NK-92 (cell line): ENCODE data around the gene NKX3-2.

ENCODE experiments used
- DNase-seq: peaks from one replicate; lab custom pipeline; 2025; ENCODE audit not compliant: unreplicated experiment; lab: John Stamatoyannopoulos, UW

The NKX3-2 gene

DNA sequence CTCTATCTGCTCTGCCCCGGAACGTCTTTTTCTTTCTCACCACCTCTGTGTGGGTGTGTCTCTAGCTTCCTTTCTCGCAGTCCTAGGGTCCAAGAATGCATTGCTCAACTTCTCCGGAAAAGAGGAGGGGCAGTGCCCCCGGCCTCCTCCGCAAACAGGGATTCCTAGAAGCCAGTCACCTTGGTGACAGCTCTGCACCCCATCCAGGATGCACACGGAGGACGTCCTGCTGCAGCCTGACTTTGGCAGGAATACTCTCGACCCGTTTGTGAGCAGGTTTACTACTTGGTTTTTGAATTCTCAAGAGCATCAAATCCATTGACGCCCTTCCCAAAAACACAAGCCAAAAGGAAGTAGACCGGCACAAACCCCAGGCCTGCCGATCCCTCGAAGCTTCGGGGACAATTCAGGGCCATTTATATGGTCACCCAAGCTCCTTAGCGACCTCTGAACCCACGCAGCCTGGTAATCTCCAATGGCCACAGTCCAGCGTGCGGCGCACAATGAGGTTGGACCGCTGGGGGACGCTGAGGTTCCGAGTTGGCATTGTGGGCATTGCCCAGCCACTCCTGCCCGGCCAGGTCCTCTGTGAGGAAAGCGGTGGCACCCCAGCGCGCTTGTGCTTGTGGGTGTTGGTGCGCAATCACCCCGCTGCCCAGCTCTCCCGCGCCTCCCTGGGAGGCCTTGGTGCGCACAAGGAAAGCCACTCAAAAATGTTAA, 9.8 kb downstream of the NKX3-2 start:
- no peak for DNase-seq

DNA sequence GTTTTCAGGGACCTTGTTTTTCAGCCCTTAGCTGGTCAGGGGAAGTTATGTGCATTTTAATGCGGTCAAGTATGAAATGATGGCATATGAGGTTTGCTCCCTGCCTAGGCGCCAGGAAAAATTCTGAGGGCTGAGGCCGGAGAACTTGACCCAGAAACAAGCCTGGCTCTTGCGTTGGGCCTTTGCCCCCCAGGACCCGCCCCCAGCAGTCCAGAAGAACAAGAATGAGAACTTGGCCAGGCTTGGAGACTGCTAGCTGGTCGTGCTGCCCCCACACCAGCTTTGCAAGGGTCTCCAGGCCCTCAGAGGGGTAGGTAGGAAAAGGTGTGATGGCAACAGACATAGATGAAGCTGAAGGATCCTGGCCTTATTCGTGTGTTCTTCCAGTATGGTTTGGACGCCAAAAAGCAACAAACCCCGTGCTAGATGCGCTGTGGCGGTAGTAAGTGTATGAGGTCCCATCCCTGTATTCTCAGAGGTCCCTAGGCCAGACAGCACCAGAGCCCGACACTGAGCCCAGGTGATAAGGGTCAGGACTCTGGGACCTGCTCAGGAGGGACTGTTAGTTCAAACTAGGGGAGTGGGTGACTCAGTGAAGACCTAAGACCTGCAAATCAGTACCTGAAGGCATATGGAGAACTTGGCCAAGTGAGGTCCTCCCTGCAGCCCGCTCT, 10.5 kb downstream of the NKX3-2 start:
- DNase-seq: no peak

DNA sequence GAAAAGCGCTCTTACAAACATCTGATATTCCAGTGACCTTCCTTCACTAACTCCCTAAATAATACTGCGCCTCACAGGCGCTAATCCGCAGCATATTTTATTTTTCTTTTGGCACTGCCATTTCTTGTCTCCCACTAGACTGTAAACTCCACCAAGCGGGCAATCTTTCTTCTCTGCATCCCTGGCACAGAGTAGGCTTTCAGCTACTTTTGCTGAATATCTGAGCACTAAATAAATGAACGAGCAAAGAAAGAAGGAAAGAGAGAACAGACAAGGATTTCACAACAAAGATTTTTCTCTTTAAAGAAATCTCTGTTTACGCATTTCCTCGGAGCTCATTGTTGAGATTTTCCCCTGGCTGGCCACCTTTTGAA, 12.7 kb downstream of the NKX3-2 start:
- no peak for DNase-seq

DNA sequence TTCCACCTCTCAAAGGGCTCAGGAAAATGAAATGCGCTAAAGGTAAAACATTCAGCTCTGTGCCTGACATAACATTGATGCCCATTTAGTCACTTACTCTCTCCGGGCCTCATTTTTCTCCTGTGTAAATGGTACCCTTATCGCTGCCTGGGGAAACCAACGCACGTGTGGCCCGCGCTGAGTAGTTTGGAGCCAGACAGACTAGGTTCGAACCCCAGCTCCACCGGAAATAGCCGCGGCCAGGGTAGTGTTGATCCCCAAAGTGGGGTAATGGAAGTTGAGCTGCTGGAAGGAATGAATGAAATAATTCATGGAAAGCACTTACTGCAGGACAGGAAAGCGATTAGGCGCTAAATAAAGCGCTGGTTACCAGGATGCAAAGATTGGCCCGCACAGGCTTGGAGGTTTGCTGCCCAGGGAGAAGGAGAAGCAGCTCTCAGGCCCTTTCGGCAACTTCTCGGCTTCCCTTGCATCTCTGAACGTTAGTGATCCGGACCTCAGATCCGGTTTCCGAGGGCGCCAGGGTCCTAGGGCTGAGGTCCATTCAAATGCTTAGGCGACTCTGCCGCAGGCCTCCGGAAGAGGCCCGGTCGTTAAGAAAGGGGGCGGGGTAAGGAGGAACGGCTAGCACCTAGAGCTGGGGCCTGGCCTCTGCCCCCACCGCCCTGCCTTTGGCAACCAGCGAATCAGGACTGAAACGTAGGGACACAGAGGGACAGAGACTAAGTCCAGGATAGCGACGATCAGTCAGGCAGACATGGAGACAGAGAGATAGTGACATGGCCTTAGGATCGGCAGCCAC, 13.3 kb downstream of the NKX3-2 start:
- DNase-seq: no peak

- DNase-seq: no peak
Measured at GRCh38 chr4:13529128-13529919, 15.0 kb downstream of the NKX3-2 start.

DNA sequence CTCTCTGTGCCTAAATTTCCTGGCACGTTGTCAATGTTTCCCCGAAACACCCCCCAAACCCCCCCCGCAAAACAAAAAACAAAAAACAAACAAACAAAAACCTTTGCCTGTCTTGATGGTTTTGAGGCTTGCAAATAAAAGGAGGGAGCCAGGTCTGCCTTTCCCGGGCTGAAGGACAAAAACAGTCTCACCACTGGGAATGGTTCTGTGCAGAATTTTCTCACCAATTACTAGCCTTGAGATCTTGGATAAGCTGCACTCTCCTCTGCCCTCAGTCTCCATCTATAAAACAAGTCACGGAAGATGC, 15.5 kb downstream of the NKX3-2 start:
- DNase-seq: no peak

GRCh38 chr4:13527981-13528820, 16.1 kb downstream of the NKX3-2 start:
- no peak for DNase-seq

- DNase-seq: no peak
Measured at GRCh38 chr4:13527192-13527980, 16.9 kb downstream of the NKX3-2 start.

DNA sequence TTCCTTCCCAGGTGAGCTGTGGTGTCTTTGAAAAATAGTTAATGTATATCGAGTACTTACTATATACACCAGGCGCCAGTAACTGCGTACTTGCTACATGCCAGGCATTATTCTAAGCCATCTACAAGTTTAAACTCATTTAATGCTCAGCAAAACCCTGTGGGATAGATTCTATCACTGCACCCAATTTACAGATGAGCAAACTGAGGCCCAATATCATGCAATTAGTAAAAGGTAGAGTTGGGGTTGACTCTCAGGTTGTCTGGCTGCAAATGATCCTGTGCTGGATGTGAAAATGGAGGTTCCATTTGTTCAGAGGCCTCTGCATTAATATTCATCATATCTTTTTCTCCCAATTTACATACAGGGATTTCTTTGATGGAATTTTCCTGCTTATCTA, 17.6 kb downstream of the NKX3-2 start:
- no peak for DNase-seq

DNA sequence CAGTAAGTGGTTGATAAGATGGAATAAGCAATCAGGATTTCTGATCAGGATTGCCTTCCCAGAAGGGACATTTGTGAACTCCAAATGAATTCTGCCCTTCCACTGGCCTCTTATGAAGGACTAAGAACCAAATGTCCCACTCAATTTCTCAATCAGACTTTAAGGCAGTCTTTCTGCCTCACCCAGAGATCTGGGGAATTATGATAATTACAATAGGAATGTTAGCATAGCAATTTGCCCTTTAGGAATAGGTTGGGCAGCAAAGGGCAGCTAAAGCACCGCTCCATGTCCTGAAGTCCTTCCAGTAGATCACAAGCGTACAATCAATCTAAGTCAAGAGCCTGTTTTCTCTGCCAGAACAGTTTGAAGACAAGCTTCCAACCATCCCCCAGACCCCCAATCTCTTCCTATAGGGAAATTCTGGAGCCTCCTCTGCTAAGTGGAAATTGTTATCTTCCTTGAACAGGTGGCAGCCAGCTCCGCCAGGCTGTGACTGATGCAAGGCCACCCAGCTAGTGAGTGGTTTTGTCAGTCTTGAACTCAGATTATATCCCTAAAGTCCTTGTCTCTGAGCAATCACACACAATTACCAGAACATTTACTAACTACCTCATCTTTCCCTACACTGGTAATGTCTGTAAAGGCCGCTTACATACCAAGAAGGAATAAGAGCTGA, 18.6 kb downstream of the NKX3-2 start:
- DNase-seq: no peak

DNA sequence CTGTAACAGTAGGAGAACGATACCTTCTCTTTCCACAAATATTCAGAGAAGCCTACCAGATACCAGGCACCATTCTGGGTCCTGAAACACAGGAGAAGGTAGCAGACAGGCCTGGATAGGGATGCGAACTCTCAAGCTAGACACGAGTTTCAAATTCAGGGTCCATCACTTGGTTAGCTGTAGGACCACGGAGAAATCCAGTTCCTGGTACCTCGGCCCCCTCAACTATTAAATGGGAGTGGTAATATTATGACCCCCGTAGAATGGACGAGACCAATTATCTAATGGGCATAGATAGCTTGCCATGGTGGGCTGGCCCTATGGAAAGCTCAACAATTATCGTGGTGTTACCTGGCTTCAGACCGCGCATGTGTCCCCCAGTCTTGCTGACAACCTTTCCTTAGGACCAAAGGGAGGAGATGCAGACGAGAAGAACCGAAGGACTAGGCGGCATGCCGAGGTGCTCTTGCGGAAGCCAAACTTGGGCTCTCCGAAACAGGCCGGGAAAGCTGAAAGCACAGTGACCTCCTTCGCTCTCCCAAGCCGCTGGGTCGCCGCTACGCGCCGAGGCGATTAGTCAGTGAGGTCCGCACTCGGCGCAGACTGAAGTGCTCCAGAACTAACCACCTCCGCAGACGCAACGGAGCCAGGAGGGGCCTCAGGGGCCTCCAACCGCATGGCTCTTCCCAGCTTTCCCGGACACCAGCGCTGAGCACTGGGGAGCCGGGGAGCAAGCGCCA, 19.6 kb downstream of the NKX3-2 start:
- DNase-seq: no peak

DNA sequence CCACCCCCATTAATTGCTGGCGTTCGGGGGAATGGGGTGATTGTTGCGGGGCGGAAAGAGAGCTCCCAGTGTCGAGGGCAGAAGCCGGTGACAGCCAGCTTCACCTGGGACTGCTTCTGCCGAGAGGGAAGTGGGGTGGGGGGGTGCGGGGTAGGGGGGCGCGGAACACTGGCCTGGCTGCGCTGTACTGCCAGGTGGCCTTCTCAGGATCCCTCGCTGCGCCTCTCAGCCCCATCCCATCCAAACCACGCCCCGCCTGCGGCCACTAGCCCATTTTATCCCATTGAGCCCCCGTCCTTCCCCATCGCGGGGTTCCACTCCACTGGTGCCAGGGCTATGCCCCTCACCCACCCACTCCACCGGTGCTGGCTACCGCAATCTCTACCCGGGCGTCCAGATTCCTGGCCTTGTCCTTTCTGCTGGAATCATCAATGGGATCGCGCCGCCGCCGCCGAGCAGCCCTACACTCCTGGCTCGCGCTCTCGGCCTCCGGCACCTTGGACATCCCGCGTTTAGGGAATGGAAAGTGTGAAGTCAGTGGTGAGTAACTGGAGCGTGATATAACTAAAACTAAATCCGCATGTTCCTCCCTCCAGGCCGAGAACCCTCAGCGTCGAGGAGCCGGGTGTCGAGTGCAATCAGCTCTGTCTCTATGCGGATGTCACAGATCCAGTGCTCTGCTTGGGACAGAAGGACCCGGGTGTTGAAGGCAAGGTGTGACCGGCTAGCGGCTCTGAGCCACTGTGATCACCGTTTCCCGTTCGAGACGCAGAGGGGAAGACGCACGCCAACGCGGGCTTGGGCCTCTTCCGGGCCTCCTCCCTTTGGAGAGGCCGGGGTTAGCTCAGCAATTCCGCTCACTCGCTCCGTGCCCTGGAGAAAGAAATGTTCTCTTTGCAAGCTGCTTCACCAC, 20.5 kb downstream of the NKX3-2 start:
- no peak for DNase-seq

DNA sequence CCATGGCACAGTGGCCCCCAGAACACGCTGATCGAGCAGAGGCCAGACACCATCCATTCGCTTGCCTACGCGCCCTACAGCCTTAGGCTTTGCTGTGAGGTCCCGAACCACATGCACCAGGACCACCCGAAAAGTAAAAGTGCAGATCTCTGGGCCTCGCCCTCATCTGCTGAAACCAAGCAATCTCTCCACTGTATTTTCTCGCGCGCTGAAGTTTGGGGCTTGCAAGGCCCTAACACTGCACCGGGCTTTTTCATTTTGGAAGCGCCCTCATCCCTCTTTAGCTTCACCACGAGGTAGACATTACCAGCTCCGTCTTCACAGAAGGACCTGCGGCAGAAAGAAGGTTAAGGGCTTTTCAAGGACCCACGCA, 21.2 kb downstream of the NKX3-2 start:
- no peak for DNase-seq

DNA sequence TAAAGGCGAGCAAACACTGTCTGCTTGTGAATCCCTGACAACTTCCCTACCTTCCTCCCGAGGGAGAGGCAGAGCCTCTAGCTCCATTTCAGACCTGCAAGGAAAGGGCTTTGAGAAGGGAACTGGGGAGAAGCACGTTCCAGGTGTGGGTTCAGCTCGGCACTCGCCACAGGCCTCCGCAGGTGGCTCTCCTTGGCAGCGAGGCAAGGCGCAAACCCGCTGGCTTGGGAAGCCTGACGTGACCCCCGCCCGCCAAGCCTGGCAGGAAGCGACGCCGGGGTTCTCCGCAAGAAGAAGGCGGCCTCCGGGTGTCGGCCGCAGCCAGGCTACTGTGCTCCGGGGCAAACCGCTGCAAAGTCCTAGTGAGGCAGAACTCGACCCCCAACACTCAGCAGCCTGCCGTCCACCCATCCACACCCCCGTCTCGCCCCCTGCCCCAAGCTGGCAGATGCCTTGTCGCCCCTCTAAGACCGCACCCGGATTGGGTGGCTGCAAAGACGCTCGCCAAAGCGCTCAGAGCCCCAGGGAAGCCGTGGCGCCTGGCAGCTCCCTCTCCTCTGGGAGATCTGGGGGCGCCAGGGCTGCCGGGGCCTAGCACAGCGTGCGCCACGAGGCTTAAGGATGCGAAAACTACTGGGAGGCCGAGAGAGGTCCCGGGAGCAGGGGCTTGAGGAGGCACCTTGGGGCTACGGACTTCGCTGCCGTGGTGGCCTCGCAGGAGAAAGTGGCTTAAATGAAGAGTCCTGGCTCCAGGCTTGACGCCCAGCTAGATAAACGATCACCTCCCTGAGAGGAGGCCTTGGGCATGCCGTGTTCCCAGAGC, 21.8 kb downstream of the NKX3-2 start:
- no peak for DNase-seq

- DNase-seq: no peak
Measured at GRCh38 chr4:13521047-13521446, 23.3 kb downstream of the NKX3-2 start.

GRCh38 chr4:13516315-13516860, 27.9 kb downstream of the NKX3-2 start:
- DNase-seq: no peak
